Activated naive CD4-positive, alpha-beta T cell (primary cell): Measurements from ENCODE around the gene BCO1.

Source experiments
- DNase-seq, 4 experiments: peaks; one replicate each; lab custom pipeline; 2025; lab: John Stamatoyannopoulos, UW

The BCO1 gene

DNA sequence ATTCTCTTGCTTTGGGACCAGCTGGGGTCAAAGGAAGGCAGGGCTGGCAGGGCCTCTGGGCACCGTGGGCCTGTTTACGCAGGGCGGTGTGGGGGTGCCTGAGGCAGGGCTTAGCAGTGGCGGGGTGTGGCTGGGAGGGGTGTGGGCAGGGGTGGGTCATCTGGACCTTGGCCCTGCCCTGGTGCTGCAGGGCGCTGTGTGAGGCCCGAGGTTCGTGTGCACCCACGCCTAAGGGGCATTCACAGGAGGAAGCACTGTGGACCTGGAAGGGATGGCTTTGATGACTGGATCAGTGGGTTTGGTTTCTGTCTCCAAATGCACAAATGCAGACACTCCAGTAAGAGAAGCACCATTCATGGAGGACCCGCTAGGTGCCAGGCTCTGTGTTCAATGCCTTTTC is 37.3 kb downstream of the BCO1 start:
- DNase-seq = no peak

DNA sequence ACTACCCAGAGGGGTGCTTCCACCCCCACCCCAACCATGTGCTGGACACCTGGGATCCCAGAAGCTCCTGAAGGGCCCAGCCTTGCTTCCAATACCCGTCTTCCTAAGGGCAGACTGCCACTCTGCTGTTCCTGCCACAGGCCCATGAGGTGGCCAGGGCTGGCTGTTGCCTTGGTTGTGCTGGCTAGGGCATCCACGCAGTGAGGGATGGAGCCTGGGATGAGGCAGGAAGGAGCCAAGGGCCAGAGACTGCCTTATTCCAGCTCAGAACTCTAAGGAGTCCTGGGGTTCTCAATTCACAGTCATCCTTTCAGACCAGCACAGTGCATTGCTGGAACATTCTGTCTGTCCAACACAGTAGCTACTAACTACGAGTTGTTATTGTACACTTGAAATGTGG is 37.8 kb downstream of the BCO1 start:
- no peak for DNase-seq

- no peak for DNase-seq
These were observed 39.1 kb downstream of the BCO1 start for GRCh38 chr16:81277541-81278080.

DNA sequence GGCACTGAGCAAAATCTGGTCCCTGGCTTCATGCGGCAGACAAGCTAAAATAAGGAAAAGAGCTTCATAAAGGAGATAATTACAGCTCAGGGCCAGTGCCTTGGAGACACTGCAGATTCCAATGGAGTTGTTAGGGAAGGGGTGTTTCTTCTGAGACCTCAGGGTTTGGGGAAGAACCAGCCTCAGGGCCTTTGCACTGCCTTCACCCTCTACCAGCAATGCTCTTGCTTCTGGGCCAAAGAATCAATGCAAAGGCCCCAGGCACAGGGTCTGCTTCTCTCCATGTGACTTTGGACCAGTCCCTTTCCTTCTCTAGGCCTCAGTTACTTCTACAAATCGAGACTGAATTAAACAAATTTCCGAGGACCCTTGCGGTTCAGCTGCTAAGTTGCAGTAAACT is 40.0 kb downstream of the BCO1 start:
- DNase-seq = no peak

- no peak for DNase-seq
These were observed 40.9 kb downstream of the BCO1 start for GRCh38 chr16:81279392-81279791.

GRCh38 chr16:81280393-81280792 is 41.9 kb downstream of the BCO1 start:
- no peak for DNase-seq

DNA sequence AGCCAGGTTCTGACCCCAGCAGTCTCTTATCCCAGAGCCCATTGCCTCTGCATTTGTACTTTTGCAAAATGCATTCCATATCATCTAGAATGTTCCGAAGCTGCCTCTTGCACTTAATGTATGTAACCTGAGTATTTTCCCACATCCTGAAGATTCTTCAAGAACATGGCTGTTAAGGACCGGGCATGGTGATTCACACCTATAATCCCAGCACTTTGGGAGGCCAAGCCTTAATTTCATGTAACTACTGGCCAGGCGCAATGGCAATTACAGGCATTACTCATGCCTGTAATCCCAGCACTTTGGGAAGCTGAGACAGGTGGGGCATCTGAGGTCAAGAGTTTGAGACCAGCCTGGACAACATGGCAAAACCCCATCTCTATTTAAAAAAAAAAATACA is 44.6 kb downstream of the BCO1 start:
- no peak for DNase-seq

DNA sequence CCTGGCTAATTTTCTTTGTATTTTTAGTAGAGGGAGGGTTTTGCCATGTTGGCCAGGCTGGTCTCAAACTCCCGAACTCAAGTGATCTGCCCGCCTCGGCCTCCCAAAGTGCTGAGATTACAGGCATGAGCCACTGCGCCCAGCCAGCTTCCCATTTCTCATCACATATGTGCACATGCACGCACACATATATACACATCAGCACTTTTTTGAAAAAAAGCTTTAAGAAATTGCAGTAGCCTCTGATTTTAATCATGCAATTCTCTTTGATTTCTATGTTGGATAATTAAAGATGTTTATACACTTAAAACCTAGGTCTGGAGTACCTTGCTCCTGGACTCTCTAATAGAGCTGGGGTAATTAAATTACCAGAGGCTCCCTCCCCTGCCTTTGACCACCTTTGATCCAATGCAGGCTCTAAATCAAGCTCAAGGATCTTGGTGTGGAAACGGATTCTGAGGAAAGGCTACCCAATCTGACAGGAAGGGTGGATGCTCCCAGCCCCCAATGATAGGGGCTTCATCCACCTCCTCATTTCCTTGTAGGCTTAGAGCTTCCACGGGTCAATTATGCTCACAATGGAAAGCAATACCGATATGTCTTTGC is 46.6 kb downstream of the BCO1 start:
- no peak for DNase-seq

- no peak for DNase-seq
These were observed 47.7 kb downstream of the BCO1 start for GRCh38 chr16:81286190-81286589.

GRCh38 chr16:81291117-81291516 is 52.6 kb downstream of the BCO1 start:
- no peak for DNase-seq

DNA sequence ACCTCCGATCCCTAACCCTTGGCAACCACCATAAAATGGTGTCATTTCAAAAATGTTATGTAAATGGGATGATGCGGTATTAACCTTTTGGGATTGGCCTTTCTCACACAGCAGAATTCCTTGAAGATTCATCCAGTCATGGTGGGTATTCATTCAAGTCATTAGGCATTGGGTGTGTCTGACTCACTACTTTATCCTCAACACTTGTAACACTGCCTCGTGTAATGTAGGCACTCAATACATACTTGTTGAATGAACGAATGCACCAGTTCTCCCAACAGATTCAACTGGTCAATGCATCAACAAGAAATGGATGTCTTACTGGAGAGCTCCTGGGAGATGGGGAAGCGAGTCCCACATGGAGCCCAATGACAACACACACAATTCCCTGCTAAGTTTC is 54.4 kb downstream of the BCO1 start:
- no peak for DNase-seq

- no peak for DNase-seq
These were observed 55.7 kb downstream of the BCO1 start for GRCh38 chr16:81293909-81294802.

DNA sequence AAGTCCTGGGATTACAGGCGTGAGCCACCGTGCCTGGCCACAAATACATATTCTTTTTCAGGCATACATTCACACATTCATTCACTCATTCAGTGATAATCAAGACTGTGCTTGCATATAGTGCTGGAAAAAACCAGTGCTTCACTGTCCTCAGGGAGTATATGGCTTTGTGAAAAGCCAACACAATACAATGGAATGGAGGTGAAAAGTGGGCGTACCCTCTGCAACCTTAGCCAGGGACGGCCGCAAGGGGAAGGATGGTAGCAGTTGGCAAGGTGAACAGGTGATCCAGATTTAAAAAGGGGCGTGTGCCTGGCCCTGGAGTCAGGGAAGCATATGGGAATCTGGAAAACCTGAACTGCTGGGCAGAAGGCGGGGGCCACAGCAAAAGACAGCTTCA is 58.1 kb downstream of the BCO1 start:
- DNase-seq = no peak

- no peak for DNase-seq
These were observed 69.3 kb downstream of the BCO1 start for GRCh38 chr16:81307770-81308169.

DNA sequence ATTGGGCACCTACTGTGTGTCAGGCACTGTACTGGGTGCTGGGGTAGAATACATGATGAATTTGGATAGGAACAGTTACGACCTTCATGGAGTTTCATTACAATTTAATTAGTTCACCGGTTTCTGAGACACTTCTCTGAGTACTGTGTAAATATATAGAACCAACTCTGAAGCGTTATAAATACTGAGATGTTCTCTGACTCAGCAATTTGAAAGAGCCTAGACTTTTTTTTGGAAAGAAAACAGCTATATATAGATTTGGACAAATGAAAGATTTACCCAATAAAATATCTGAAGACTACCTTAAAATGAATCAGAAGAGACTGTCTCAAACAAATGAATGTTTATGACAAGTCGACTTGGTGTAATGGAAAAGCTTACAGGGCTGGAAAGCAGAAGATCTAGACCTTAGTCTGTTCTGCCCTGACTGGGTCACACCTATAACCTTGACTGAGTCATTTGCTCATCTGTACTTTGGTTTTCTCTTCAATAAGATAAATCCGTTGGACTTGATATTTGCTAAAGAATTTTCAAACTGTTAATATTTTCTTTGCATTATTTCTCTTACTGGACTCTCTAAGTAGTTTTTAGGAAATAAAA is 71.7 kb downstream of the BCO1 start:
- DNase-seq = no peak

DNA sequence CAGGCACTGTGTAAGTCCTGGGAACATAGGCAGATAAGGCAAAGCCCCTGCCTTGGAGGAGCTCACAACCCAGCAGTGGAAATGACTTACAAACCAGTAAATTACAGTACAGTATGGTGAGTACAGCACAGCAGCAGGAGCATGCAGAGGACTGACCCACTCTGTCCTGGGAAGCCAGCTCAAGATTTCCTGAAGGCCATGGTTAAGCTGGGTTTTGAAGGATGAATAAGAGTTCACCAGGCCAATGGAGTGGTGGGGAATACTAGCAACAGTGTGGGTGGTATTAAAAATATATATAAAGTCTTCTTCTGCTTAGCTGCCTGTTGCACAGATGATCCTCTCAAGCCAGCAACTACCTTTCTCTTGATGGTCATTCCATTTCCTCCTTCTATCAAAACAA is 73.3 kb downstream of the BCO1 start:
- DNase-seq = no peak

- no peak for DNase-seq
These were observed 75.5 kb downstream of the BCO1 start for GRCh38 chr16:81313701-81314602.

GRCh38 chr16:81314603-81315270 is 76.2 kb downstream of the BCO1 start, which contains the start of gene GAN:
Gene GAN, plus strand, starts transcription at chr16:81314962. Its CDS starts 152 bp downstream, at chr16:81315114.
- peak; percentile 72 to 87 (median 81) for DNase-seq

GRCh38 chr16:81315271-81316175 is 77.0 kb downstream of the BCO1 start:
- DNase-seq = peak in 1 of 4 experiments; percentile 35

GRCh38 chr16:81316176-81316496 is 77.6 kb downstream of the BCO1 start:
- DNase-seq = no peak
